Nephron progenitor cell (in vitro differentiated cells): ENCODE measurements around the gene CEP85.
A peak's percentile ranks its signal among the peaks of the same experiment; 100 is the strongest.

Experiments used
- DNase-seq: peaks from one replicate; pipeline ENCODE4 v3.0.0; 2021
- H3K27ac Mint-ChIP-seq: 2 replicates; pipeline ENCODE4 v1.8.0; 2021; ENCODE audit warnings: mild to moderate bottlenecking, moderate library complexity, mixed read lengths
- H3K27me3 Mint-ChIP-seq: 2 replicates; pipeline ENCODE4 v1.8.0; 2021; ENCODE audit warnings: mild to moderate bottlenecking, low read depth, mixed read lengths; ENCODE audit not compliant: poor library complexity
- H3K36me3 Mint-ChIP-seq: 2 replicates; pipeline ENCODE4 v1.8.0; 2021; ENCODE audit warnings: low read depth, mixed read lengths
- H3K4me1 Mint-ChIP-seq: 2 replicates; pipeline ENCODE4 v1.8.0; 2021; ENCODE audit warnings: mixed read lengths
- H3K4me3 Mint-ChIP-seq: 2 replicates; pipeline ENCODE4 v1.8.0; 2021; ENCODE audit warnings: mild to moderate bottlenecking, moderate library complexity, mixed read lengths
- H3K9me3 Mint-ChIP-seq: 2 replicates; pipeline ENCODE4 v1.8.0; 2021; ENCODE audit warnings: mild to moderate bottlenecking, moderate library complexity, mixed read lengths
- TF ChIP-seq, protein P1 (sequence below): fragments of 200-600 bp; sonication (generic); IDR thresholded peaks from 2 replicates; pipeline ENCODE4 v1.5.0; 2021; ENCODE audit warnings: antibody characterized with exemption

CEP85 gene

DNA sequence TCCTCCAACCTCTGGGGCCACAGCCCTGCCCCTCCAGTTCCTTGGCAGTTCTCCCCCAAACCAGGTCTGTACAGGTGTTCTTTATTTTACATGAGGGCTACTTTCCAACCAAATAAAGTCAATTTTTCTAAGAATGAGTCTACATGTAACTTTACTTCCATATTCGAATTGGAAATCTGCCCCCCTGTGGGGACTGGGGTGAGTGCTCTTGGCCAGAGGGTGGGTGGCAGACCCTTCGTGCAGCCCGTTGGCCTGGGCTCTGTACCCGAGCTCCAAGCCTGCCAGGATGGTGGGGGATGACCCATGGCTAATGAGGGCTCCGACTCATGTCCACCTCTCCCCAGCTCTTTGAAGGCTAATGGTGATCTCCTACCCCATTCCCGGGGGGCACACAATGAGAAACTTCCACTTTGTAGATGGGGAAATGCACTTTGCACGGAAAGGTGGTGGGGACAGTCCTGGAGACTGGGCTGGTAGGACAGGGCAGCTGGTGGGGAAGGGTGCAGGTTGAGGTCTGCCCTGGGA lies 44.2 kb upstream of the CEP85 start:
- no peak overlapping the region for H3K4me3 Mint-ChIP-seq
- H3K36me3 Mint-ChIP-seq = no peaks in the 10 kb centered on the region

DNA sequence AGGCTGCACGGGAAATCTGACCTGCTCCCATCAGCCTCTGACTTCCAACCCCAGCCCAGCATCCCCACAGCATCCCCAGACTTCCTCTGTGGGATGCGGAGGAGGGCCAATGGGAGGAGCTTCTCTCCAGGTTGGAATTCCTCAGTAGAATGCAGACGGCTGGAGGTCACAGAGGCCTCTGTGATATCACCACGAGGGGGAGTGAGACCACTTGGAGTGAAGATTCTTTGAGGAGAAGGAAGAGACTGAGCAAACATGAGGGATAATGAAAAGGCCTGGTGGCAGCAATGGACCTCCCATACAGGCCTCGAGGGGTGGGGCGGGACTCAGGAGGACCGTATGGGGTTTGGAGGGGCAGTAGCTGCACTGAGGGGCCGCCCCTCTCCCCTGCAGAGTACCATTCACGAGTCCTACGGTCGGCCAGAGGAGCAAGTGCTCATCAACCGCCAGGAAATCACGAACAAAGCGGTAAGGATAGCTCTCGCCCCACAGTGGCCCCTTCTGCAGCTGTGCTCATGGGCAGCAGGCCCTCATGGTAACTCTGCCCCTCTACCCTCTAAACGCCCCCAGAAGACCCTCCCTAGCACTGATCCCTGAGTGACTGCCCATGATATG lies 43.5 kb upstream of the CEP85 start, which contains the start of gene CATSPER4:
Gene CATSPER4 (plus strand): TSS at position 230 of the 615 bp plus-strand sequence. CDS start 26 bp downstream, at position 256.
- Mint-ChIP-seq H3K9me3 (no peaks in the 10 kb centered on the region), H3K36me3 (no peaks in the 10 kb centered on the region), H3K4me1 (peaks cover 29% of the 10 kb centered on the region), H3K4me3 (no peak within 1 kb of the TSS), H3K27ac (peak within 1 kb of the TSS; percentile 75), H3K27me3 (peaks cover 7% of the 10 kb centered on the region)
- TF ChIP-seq, protein P1, sequence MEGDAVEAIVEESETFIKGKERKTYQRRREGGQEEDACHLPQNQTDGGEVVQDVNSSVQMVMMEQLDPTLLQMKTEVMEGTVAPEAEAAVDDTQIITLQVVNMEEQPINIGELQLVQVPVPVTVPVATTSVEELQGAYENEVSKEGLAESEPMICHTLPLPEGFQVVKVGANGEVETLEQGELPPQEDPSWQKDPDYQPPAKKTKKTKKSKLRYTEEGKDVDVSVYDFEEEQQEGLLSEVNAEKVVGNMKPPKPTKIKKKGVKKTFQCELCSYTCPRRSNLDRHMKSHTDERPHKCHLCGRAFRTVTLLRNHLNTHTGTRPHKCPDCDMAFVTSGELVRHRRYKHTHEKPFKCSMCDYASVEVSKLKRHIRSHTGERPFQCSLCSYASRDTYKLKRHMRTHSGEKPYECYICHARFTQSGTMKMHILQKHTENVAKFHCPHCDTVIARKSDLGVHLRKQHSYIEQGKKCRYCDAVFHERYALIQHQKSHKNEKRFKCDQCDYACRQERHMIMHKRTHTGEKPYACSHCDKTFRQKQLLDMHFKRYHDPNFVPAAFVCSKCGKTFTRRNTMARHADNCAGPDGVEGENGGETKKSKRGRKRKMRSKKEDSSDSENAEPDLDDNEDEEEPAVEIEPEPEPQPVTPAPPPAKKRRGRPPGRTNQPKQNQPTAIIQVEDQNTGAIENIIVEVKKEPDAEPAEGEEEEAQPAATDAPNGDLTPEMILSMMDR = peak; percentile 43
- peak; percentile 67 for DNase-seq

More for the DNA sequence above, 44.2 kb upstream of the CEP85 start:
- Mint-ChIP-seq H3K9me3 (no peaks in the 10 kb centered on the region), H3K4me1 (peaks cover 29% of the 10 kb centered on the region), H3K27me3 (peaks cover 7% of the 10 kb centered on the region), H3K27ac (peak overlapping the region; percentile 75)
- TF ChIP-seq, protein P1 = no peak
- no peak for DNase-seq

DNA sequence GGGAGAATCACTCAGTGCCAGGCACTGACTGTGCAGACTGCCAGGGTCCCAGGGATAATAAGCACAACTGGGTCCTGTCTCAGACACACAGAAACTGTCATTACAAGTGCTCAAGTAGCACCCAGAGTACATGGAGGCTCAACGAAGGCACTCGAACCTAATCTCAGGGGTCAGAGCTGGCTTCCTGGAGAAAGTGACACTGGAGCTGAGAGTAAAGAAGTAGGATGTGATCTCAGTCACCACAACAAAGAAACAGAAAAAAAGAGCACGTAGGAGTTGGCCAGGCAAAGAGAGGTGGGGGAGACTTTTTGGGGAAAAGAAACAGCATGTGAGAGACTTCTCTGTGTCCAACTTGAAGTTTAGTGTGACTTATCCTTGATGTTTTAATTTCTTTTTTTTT lies 42.3 kb upstream of the CEP85 start:
- Mint-ChIP-seq H3K27me3 (peaks cover 7% of the 10 kb centered on the region), H3K27ac (peak overlapping the region; percentile 29)
- no peak for DNase-seq

DNA sequence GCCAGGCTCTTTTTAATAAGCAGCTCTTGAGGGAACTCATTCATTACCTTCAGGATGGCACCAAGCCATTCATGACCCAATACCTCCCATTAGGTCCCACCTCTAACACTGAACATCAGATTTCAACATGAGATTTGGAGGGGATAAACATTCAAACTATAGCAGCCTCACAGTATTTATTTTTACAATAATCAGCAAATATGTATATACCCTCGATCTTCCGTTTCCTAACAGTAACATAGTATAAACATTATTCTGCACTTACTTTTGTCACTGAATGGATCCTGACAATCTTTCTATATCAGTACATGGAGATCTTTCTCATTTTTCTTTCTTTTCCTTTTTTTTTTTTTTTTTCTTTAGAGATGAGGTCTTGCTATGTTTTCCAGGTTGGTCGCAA lies 38.2 kb upstream of the CEP85 start:
- TF ChIP-seq, protein P1 = no peak
- Mint-ChIP-seq H3K9me3 (no peaks in the 10 kb centered on the region), H3K36me3 (no peaks in the 10 kb centered on the region), H3K27me3 (peaks cover 12% of the 10 kb centered on the region), H3K27ac (no peak overlapping the region), H3K4me3 (no peak overlapping the region), H3K4me1 (peaks cover 25% of the 10 kb centered on the region)
- DNase-seq = no peak

More for the DNA sequence above, 42.3 kb upstream of the CEP85 start:
- no peaks in the 10 kb centered on the region for H3K36me3 Mint-ChIP-seq
- H3K4me3 Mint-ChIP-seq = no peak overlapping the region
- TF ChIP-seq, protein P1 = no peak
- H3K4me1 Mint-ChIP-seq = peaks cover 29% of the 10 kb centered on the region
- H3K9me3 Mint-ChIP-seq = no peaks in the 10 kb centered on the region

DNA sequence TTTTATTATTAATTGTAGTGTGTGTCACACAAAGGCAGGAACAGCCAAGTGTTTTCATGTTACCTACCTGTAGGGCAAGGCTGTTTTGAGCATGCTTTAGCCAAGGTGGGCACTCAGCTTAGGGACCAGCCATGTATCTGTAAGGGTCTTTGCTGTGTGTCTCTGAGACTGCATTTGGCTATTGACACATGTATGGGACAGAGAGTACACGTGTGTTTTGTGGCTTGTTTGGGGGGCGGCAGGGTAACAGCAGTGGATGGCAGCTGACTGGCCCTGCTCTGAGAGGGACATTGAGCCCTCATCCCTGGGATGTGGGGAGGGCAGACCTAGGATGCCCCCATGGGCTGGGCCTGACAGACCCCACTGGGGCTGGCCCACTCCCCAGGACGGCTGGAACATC lies 36.7 kb upstream of the CEP85 start:
- Mint-ChIP-seq H3K27ac (no peak overlapping the region), H3K4me1 (peaks cover 28% of the 10 kb centered on the region), H3K9me3 (no peaks in the 10 kb centered on the region), H3K27me3 (peaks cover 22% of the 10 kb centered on the region), H3K36me3 (no peaks in the 10 kb centered on the region), H3K4me3 (no peak overlapping the region)
- no peak for DNase-seq
- TF ChIP-seq, protein P1 = no peak

DNA sequence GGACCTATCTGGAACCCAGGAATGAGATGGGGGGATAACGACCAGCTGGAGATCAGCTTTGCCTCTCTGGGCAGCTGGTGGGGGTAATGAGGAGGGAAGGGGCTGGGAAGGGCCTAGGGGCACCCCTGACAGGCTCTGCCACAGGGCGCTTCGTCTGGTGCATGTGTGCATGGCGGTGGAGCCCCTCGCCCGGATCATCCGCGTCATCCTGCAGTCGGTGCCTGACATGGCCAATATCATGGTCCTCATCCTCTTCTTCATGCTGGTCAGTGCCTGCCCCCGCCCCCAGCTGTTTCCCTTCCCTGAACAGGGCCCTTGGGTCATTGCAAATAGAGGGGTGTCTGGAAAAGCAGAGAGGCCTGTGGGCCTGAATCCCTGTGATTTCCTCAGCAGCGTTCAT lies 36.2 kb upstream of the CEP85 start:
- Mint-ChIP-seq H3K4me1 (peaks cover 30% of the 10 kb centered on the region), H3K9me3 (no peaks in the 10 kb centered on the region), H3K27me3 (peaks cover 25% of the 10 kb centered on the region), H3K27ac (no peak overlapping the region), H3K4me3 (no peak overlapping the region), H3K36me3 (no peaks in the 10 kb centered on the region)
- DNase-seq = no peak
- TF ChIP-seq, protein P1 = no peak
